Cardiac muscle cell (in vitro differentiated cells and primary cell): Measurements from ENCODE around the gene FBXO22. TPM values are rescaled to one million over a fixed set of nuclear protein-coding genes. Genes with fewer than 3 reads are reported as not detected.
"Not testable (repeated sequence)": the region's sequence is repeated elsewhere in the genome, so short reads cannot be mapped to it uniquely, and the experiment has no call there.

ENCODE experiments used
- DNase-seq, 2 donors: peaks; one replicate each; pipeline versions ENCODE4 v3.0.0 to v3.0.0-alpha.2; 2010 to 2017; ENCODE audit warnings: low read depth in 1 of 2, low spot score in 1 of 2
- H3K27ac ChIP-seq: fragments of 200-600 bp; sonication (generic); 2 replicates; pipeline ENCODE4 v1.5.1; 2016
- H3K27me3 ChIP-seq: fragments of 200-600 bp; sonication (generic); 2 replicates; pipeline ENCODE4 v1.6.0; 2016; ENCODE audit warnings: control low read depth
- H3K36me3 ChIP-seq: fragments of 200-600 bp; sonication (generic); 2 replicates; pipeline ENCODE4 v1.5.1; 2016; ENCODE audit warnings: control low read depth
- H3K4me1 ChIP-seq: fragments of 200-600 bp; sonication (generic); 2 replicates; pipeline ENCODE4 v1.8.1; 2017; ENCODE audit warnings: low read depth, mild to moderate bottlenecking, mixed run types
- H3K4me3 ChIP-seq: fragments of 200-600 bp; sonication (generic); 2 replicates; pipeline ENCODE4 v1.5.1; 2016; ENCODE audit warnings: mild to moderate bottlenecking
- H3K9me3 ChIP-seq: fragments of 200-600 bp; sonication (generic); 2 replicates; pipeline ENCODE4 v1.5.1; 2017; ENCODE audit warnings: low read depth, mild to moderate bottlenecking, control low read depth
- polyA plus RNA-seq: library from polyadenylated mRNA; unstranded; fragments of >200 nt; fragmentation: Nextera tagmentation; extraction: Ambion mirVana; gene quantifications from 2 replicates; pipeline ENCODE4 v1.2.1, GENCODE V29; 2016
- total RNA-seq: library from RNA; depleted of rRNA; stranded (reverse); fragments of >200 nt; gene quantifications from 2 replicates; pipeline ENCODE4 v1.2.3, GENCODE V29; 2016
- TF ChIP-seq, protein P1 (sequence below): IDR thresholded peaks from 2 replicates; pipeline ENCODE4 v1.5.1; 2012; ENCODE audit warnings: low read depth, mild to moderate bottlenecking, low read length

FBXO22 gene
- total RNA-seq (34.7 and 35.7 TPM in 2 replicates), polyA plus RNA-seq (50.9 and 77.0 TPM in 2 replicates)

DNA sequence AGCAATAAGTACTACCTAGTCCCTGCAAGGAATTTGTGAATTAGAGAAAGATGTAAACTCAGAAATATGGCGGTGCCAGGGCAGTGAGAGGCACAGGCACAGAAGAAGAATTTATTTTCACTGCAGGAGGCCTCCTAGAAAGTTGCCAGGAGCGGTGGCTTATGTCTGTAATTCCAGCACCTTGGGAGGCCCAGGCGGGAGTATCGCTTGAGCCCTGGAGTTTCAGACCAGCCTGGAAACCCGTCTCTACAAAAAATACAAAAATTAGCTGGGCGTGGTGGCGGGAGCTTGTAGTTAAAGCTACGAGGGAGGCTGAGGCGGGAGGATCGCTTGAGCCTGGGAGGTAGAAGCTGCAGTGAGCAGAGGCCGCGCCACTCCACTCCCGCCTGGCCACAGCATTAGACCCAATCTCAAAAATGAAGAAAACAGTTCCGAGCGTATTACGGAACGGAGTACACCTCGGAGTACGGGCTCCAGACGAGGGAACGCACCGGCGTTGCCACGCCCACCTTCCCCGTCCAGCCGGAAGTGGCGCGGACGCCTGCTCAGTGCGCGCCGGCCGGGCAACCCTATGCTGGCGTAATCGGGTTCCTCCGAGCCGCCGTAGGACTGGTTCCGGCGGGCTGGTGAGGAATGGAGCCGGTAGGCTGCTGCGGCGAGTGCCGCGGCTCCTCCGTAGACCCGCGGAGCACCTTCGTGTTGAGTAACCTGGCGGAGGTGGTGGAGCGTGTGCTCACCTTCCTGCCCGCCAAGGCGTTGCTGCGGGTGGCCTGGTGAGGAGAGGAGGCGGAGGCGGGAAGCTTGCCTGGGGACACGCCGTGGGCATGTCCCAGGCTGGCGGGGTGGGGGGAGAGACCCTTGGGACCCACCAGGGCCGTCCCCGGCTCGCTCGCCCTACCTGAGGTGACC is at the start of gene FBXO22:
FBXO22 (plus strand) TSS at position 548 of the 909 bp plus-strand sequence; CDS start at position 634, 86 bp downstream.
- H3K36me3 ChIP-seq, result peaks cover 2% of the 10 kb centered on the region
- H3K4me3 ChIP-seq, result peak within 1 kb of the TSS; percentile 70
- DNase-seq, result peak; percentile 95 to 96
- H3K27me3 ChIP-seq, result no peaks in the 10 kb centered on the region
- H3K4me1 ChIP-seq, result peaks cover 15% of the 10 kb centered on the region
- H3K27ac ChIP-seq, result peak within 1 kb of the TSS; percentile 86
- no peaks in the 10 kb centered on the region for H3K9me3 ChIP-seq
- TF ChIP-seq, protein P1, sequence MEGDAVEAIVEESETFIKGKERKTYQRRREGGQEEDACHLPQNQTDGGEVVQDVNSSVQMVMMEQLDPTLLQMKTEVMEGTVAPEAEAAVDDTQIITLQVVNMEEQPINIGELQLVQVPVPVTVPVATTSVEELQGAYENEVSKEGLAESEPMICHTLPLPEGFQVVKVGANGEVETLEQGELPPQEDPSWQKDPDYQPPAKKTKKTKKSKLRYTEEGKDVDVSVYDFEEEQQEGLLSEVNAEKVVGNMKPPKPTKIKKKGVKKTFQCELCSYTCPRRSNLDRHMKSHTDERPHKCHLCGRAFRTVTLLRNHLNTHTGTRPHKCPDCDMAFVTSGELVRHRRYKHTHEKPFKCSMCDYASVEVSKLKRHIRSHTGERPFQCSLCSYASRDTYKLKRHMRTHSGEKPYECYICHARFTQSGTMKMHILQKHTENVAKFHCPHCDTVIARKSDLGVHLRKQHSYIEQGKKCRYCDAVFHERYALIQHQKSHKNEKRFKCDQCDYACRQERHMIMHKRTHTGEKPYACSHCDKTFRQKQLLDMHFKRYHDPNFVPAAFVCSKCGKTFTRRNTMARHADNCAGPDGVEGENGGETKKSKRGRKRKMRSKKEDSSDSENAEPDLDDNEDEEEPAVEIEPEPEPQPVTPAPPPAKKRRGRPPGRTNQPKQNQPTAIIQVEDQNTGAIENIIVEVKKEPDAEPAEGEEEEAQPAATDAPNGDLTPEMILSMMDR, result no peak

DNA sequence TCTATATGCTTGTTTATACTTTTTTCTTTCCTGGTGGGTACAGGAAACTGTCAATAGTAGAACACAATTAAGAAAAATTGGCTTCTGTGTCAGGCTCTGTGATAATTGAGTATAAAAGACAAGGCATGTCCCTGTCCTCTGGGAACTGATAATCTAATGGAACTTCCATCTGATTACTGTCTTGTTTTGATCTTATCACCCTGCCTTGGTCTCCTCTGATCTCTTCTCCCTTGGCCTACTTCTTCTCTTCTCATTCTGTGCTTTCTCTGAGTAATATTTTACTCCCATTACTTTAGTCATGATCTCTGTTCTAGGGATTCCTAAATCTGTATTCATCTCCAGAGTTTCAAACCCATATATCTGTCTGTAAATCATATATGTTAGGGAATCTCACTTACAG is 45.8 kb upstream of the FBXO22 start:
- Histone ChIP-seq H3K27me3 (no peaks in the 10 kb centered on the region), H3K36me3 (peaks cover 15% of the 10 kb centered on the region), H3K9me3 (no peaks in the 10 kb centered on the region), H3K27ac (no peak overlapping the region), H3K4me3 (no peak overlapping the region), H3K4me1 (no peaks in the 10 kb centered on the region)
- DNase-seq, result no peak
- TF ChIP-seq, protein P1, result no peak

DNA sequence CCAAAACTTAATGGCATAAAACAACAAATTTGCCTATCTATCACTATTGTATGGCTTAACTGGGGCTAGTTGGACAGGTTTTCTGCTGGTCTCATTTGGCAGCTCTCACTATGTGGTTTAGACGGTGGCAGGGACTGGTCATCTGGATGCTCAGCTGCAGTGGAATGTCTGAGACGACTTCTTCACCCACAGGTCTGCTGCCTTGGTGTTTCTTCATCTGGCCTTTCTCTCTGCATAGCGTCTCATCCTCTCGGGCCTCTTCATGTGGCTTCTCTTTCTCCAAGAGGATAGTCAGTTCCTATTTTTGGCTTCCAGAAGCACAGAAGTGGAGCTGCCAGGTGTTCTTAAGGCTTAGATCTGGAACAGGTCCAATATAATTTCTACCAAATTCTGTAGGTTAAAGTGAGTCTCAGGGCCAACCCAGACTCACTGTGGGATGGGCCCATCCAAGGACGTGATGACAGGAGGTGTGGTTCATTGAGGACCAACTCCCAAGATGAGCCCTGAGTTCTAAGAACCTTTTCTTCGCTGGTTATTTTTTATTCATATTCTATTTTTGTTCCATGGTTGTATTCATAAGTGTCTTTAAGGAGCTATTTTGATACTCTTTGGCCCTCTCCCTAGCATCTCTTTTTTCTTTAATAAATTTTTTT is 41.8 kb upstream of the FBXO22 start:
- no peak for DNase-seq
- peaks cover 4% of the 10 kb centered on the region for H3K36me3 ChIP-seq
- H3K4me3 ChIP-seq, result no peak overlapping the region
- H3K27me3 ChIP-seq, result no peaks in the 10 kb centered on the region
- no peaks in the 10 kb centered on the region for H3K9me3 ChIP-seq
- H3K4me1 ChIP-seq, result peaks cover 12% of the 10 kb centered on the region
- H3K27ac ChIP-seq, result no peak overlapping the region
- TF ChIP-seq, protein P1, result no peak

DNA sequence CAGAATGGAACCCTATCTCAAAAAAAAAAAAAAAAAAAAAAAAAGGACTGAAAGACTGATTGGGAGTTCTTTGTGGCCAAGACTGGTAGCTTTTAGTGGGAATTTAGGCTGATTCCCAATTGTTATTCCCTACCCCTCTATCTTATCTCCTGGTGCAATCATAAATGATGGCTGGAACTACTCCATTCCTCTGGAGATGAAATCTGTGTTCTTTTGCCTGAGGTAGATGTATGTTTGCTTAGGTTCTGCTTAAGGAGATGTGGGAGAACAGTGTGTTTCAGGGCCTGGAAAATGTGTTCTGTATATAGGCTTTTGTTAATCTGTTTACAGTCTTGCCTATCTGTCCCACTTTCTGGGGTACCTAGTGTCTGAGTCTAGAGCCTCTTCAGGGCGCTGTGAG is 40.9 kb upstream of the FBXO22 start:
- Histone ChIP-seq H3K9me3 (no peaks in the 10 kb centered on the region), H3K4me3 (no peak overlapping the region), H3K27ac (no peak overlapping the region), H3K4me1 (peaks cover 12% of the 10 kb centered on the region), H3K36me3 (peaks cover 4% of the 10 kb centered on the region), H3K27me3 (no peaks in the 10 kb centered on the region)
- no peak for DNase-seq
- TF ChIP-seq, protein P1, result no peak

DNA sequence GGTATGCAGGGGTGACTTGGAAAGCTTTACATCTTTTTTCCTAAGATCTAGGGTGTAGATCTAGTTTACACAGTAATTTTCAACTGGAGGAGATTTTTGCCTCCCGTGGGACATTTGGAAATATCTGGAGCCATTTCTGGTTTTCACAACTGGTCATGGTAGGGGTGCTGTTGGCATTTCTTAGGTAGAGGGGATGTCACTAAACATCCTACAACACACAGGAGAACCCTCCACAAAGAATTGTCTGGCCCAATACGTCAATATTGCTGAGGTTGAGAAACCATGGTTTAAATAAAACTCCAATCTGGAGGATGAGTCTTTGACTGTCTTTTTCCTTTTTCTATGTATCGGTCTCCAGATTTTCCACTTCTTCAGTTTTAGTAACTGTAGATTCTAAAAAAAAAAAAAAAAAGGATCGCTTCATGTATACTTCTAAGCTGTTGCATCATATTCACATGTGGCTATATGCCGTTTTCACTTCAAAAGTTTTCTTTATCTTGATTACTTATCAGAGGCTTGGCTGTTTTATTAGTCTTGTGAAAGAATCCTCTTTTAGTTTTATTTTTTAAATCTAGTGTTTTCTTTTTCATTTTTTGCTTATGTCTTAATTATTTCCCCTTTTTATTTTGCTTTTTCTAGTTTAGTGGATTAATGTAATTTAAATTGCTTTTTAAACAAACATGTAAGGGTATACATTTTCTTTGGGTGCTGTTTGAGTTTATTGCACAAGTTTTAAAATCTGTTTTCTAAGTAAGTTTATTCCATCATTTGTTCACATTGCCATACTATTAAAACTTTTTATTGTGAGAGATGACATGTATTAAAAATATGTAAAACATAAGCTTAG is 39.2 kb upstream of the FBXO22 start:
- TF ChIP-seq, protein P1, result no peak
- Histone ChIP-seq H3K4me1 (peaks cover 12% of the 10 kb centered on the region), H3K27ac (no peak overlapping the region), H3K27me3 (no peaks in the 10 kb centered on the region), H3K9me3 (no peaks in the 10 kb centered on the region), H3K36me3 (peaks cover 7% of the 10 kb centered on the region), H3K4me3 (no peak overlapping the region)
- peak in 1 of 2 donors; percentile 47 for DNase-seq

DNA sequence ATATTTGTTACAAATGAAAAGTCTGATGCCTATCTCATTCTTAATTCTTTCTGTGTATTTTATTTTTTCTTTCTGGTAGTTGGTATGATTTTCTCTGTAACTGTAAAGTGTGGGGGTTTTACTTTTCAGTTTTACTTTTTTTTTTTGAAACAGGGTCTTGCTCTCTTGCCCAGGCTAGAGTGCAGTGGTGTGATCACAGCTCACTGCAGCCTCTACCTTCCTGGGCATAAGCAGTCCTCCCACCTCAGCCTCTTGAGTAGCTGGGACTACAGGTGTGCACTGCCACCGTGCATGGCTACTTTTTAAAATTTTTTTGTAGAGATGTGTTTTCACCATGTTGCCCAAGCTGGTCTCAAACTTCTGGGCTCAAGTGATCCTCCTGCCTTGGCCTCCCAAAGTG is 37.6 kb upstream of the FBXO22 start:
- H3K36me3 ChIP-seq, result peaks cover 13% of the 10 kb centered on the region
- H3K4me1 ChIP-seq, result peaks cover 12% of the 10 kb centered on the region
- DNase-seq, H3K27ac ChIP-seq, H3K4me3 ChIP-seq, H3K27me3 ChIP-seq, H3K9me3 ChIP-seq: not testable (repeated sequence)
